HEK293T (cell line): ENCODE measurements around the gene GPBAR1.

ENCODE experiments used
- CTCF ChIA-PET: fragments of 350-600 bp; formaldehyde crosslinking; extraction: SDS; loops from one replicate; lab custom pipeline; 2021; ENCODE audit warnings: antibody characterized with exemption, inconsistent platforms; lab: Yijun Ruan, JAX
- POLR2A ChIA-PET: fragments of 350-600 bp; formaldehyde crosslinking; extraction: SDS; loops from one replicate; lab custom pipeline; 2020; ENCODE audit warnings: antibody characterized with exemption, inconsistent platforms; lab: Yijun Ruan, JAX
- DNase-seq: peaks from one replicate; pipeline ENCODE4 v3.0.0; 2012; ENCODE audit warnings: mixed read lengths; ENCODE audit errors: extremely low spot score
- ARNT ChIP-seq: fragments of 450-650 bp; IDR thresholded peaks from 2 replicates; pipeline ENCODE4 v1.6.1; 2017; ENCODE audit warnings: mild to moderate bottlenecking
- BHLHE40 ChIP-seq: fragments of 450-650 bp; IDR thresholded peaks from 2 replicates; pipeline ENCODE4 v1.6.1; 2016; ENCODE audit warnings: mild to moderate bottlenecking, moderate library complexity, borderline replicate concordance
- CTBP1 ChIP-seq: fragments of 450-650 bp; IDR thresholded peaks from 2 replicates; pipeline ENCODE4 v1.6.1; 2016; ENCODE audit warnings: borderline replicate concordance
- ELF4 ChIP-seq: fragments of 450-650 bp; IDR thresholded peaks from 2 replicates; pipeline ENCODE4 v1.6.1; 2017; ENCODE audit warnings: antibody characterized with exemption
- FOXA1 ChIP-seq: fragments of 450-650 bp; IDR thresholded peaks from 2 replicates; pipeline ENCODE4 v1.6.1; 2016; ENCODE audit warnings: mild to moderate bottlenecking
- FOXK2 ChIP-seq: fragments of 450-650 bp; IDR thresholded peaks from 2 replicates; pipeline ENCODE4 v1.6.1; 2016; ENCODE audit warnings: mild to moderate bottlenecking
- FOXM1 ChIP-seq: fragments of 450-650 bp; IDR thresholded peaks from 2 replicates; pipeline ENCODE4 v1.6.1; 2017; ENCODE audit warnings: mild to moderate bottlenecking, borderline replicate concordance
- HDGF ChIP-seq: fragments of 450-650 bp; IDR thresholded peaks from 2 replicates; pipeline ENCODE4 v1.6.1; 2017; ENCODE audit warnings: antibody characterized with exemption, borderline replicate concordance
- L3MBTL2 ChIP-seq: fragments of 450-650 bp; conservative IDR thresholded peaks from 2 replicates; pipeline ENCODE4 v1.6.1; 2016; ENCODE audit warnings: mild to moderate bottlenecking
- LEF1 ChIP-seq: fragments of 450-650 bp; IDR thresholded peaks from 2 replicates; pipeline ENCODE4 v1.6.1; 2017; ENCODE audit warnings: mild to moderate bottlenecking, borderline replicate concordance
- NFRKB ChIP-seq: fragments of 450-650 bp; IDR thresholded peaks from 2 replicates; pipeline ENCODE4 v1.6.1; 2016; ENCODE audit warnings: mild to moderate bottlenecking, moderate library complexity
- SP1 ChIP-seq: fragments of 450-650 bp; IDR thresholded peaks from 2 replicates; pipeline ENCODE4 v1.6.1; 2017
- SUZ12 ChIP-seq: fragments of 450-650 bp; IDR thresholded peaks from 2 replicates; pipeline ENCODE4 v1.6.1; 2016; ENCODE audit warnings: mild to moderate bottlenecking
- TARDBP ChIP-seq: fragments of 450-650 bp; IDR thresholded peaks from 2 replicates; pipeline ENCODE4 v1.6.1; 2016
- ZNF384 ChIP-seq: fragments of 450-650 bp; IDR thresholded peaks from 2 replicates; pipeline ENCODE4 v1.6.1; 2016
- TF ChIP-seq, protein P1 (sequence below): fragments of 450-650 bp; IDR thresholded peaks from 2 replicates; pipeline ENCODE4 v1.6.1; 2016

GPBAR1 gene

DNA sequence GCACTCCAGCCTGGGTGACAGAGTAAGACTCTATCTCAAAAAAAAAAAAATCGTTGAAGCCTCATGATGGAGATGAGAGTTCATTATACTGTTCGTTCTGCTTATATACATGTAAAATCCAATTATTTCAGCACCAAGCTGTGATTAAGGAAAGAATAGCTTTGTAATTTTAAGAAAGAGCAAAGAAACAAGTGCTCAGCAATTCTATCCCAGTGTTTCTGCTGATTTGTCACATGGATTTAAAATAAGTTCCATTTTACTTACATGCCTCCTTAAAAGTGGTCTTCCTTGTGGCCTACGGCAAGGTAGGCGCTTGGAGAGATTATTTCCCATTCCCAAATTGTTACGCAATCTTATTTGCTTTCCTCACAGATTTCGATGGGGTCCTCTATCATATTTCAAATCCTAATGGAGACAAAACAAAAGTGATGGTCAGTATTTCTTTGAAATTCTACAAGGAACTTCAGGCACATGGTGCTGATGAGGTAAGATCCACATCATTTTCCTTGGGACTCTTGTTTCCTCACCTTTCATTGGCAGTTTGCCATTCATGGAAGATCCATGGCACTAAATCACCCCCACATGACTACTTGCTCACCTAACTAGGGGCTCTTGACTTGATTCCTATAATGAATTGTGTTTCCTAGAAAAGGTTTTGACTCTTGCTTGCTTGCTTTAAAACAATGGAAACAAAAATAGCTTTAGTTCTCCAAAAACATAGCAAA is 32.3 kb upstream of the GPBAR1 start:
- no peak for TF ChIP-seq FOXA1
- TF ChIP-seq LEF1, result no peak
- TF ChIP-seq L3MBTL2, result no peak
- TF ChIP-seq NFRKB, result no peak
- TF ChIP-seq BHLHE40, result no peak
- TF ChIP-seq FOXM1, result no peak
- no peak for TF ChIP-seq ZNF384
- TF ChIP-seq ELF4, result no peak
- no peak for TF ChIP-seq FOXK2
- no peak for TF ChIP-seq CTBP1
- TF ChIP-seq HDGF, result no peak
- TF ChIP-seq SP1, result no peak
- TF ChIP-seq, protein P1, sequence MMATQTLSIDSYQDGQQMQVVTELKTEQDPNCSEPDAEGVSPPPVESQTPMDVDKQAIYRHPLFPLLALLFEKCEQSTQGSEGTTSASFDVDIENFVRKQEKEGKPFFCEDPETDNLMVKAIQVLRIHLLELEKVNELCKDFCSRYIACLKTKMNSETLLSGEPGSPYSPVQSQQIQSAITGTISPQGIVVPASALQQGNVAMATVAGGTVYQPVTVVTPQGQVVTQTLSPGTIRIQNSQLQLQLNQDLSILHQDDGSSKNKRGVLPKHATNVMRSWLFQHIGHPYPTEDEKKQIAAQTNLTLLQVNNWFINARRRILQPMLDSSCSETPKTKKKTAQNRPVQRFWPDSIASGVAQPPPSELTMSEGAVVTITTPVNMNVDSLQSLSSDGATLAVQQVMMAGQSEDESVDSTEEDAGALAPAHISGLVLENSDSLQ, result no peak
- no peak for TF ChIP-seq TARDBP
- no peak for TF ChIP-seq ARNT
- no peak for TF ChIP-seq SUZ12
- POLR2A ChIA-PET, result interaction anchor here (1.5 kb wide), 1 partner anchor 41 kb away, joined by 6 read pairs; the partner anchor contains the start of genes AAMP and PNKD
- CTCF ChIA-PET, result no interaction called here
- DNase-seq, result no peak

DNA sequence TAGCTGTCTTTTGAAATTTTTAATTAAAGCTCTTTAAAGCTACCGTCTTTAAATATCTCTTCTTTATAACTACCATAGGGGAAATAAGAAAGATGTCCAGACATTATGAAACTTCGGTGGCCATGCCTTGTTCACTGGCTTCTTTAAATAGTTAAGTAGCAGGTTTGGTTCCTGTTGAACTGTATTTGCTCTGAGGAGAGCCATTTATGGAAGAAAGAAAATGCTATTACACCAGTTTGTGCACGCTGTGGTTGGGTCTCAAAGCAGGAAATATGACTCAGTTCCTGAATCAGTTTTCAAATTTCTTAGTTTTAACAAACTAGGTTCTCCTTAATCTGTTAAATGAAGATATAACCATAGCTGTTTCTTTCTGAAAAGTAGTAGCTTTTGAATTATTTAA is 31.6 kb upstream of the GPBAR1 start:
- POLR2A ChIA-PET, result interaction anchor here (1.4 to 1.5 kb wide), 2 partner anchors 13 to 41 kb away, joined by 3 to 6 read pairs; partner anchors contain the start of genes AAMP and PNKD
- no peak for TF ChIP-seq BHLHE40
- TF ChIP-seq FOXA1, result no peak
- TF ChIP-seq LEF1, result no peak
- TF ChIP-seq ZNF384, result no peak
- no peak for TF ChIP-seq FOXK2
- TF ChIP-seq NFRKB, result no peak
- no peak for TF ChIP-seq CTBP1
- no peak for TF ChIP-seq L3MBTL2
- no peak for TF ChIP-seq FOXM1
- TF ChIP-seq SP1, result no peak
- no peak for TF ChIP-seq ELF4
- TF ChIP-seq TARDBP, result no peak
- TF ChIP-seq, protein P1, result no peak
- TF ChIP-seq SUZ12, result no peak
- no peak for TF ChIP-seq ARNT
- TF ChIP-seq HDGF, result no peak
- CTCF ChIA-PET, result no interaction called here
- DNase-seq, result no peak

DNA sequence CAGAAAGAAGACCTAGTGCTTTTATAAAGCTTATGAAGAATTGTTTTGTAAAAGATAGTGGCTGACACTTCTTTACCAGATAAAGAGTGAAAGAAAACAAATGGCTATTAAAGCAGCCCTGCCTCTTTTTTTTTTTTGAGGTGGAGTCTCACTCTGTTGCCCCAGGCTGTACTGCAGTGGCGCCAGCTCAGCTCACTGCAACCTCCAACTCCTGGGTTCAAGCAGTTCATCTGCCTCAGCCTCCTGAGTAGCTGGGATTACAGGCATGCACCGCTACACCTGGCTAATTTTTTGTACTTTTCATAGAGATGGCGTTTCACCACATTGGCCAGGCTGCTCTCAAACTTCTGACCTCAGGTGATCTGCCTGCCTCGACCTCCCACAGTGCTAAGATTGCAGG is 31.0 kb upstream of the GPBAR1 start:
- DNase-seq, result no peak
- ChIA-PET CTCF (no interaction called here), POLR2A (interaction anchor here (1.4 to 1.5 kb wide), 2 partner anchors 13 to 40 kb away, joined by 3 to 6 read pairs; partner anchors contain the start of genes AAMP and PNKD)
- TF ChIP-seq BHLHE40, result no peak
- TF ChIP-seq SP1, result no peak
- TF ChIP-seq ELF4, result no peak
- no peak for TF ChIP-seq FOXA1
- TF ChIP-seq FOXK2, result no peak
- no peak for TF ChIP-seq NFRKB
- no peak for TF ChIP-seq L3MBTL2

DNA sequence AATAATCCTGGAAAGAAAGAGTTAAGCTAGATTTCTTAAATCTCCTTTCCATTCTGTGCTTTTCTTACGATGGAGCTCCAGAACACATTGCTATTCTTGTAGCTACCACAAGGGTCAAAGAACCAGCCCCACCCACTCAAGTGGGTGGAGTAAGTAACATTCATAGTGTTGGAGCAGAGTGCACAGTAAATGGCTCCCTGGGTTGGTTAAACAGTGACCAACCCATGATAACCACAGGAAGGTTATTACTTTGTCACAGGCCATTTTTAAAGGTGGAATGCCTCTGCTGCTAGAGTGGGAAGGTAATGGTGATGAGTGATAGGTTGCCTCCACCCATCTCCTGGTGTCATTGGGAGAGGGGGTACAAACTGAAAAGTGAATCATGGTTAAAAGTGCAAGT is 29.9 kb upstream of the GPBAR1 start:
- TF ChIP-seq CTBP1 (no peak), SP1 (no peak), TARDBP (no peak), ARNT (no peak), ZNF384 (no peak), BHLHE40 (no peak), FOXM1 (no peak), NFRKB (no peak), FOXK2 (no peak), SUZ12 (no peak), HDGF (no peak), FOXA1 (no peak)
- TF ChIP-seq, protein P1, result no peak
- POLR2A ChIA-PET, result no interaction called here
- CTCF ChIA-PET, result no interaction called here
- DNase-seq, result peak; percentile 40

DNA sequence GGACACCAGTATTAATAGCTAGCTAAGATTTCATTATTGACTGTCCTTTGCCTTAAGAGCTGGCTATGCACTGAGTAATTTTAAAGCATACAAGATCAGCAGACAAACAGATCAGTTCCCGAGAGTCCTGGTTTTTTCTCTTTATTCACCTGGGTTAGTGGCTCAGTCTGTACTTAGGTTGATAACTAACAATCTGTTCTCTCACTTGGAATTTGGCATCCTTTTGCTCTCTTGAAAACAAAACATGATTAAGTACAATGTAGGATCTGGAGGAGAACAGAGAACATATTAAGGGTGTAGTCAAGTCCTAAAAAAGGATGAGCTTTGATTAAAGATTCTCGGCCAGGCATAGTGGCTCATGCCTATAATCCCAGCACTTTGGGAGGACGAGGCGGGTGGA is 27.3 kb upstream of the GPBAR1 start:
- no peak for DNase-seq
- POLR2A ChIA-PET, result no interaction called here
- TF ChIP-seq SUZ12 (no peak), ZNF384 (no peak), CTBP1 (no peak), SP1 (no peak), TARDBP (no peak), ELF4 (no peak), NFRKB (no peak), BHLHE40 (no peak), HDGF (no peak), FOXA1 (no peak), L3MBTL2 (no peak), ARNT (no peak), FOXK2 (no peak), LEF1 (no peak), FOXM1 (no peak)
- TF ChIP-seq, protein P1, result no peak
- CTCF ChIA-PET, result no interaction called here
